NCI-H2196 treated with DMSO at 0.1 percent for 48 hours (cell line): Measurements from ENCODE around the gene PDE4D.

Source experiments
- DNase-seq: peaks from one replicate; lab custom pipeline; 2025; ENCODE audit not compliant: unreplicated experiment; lab: John Stamatoyannopoulos, UW

The PDE4D gene

DNA sequence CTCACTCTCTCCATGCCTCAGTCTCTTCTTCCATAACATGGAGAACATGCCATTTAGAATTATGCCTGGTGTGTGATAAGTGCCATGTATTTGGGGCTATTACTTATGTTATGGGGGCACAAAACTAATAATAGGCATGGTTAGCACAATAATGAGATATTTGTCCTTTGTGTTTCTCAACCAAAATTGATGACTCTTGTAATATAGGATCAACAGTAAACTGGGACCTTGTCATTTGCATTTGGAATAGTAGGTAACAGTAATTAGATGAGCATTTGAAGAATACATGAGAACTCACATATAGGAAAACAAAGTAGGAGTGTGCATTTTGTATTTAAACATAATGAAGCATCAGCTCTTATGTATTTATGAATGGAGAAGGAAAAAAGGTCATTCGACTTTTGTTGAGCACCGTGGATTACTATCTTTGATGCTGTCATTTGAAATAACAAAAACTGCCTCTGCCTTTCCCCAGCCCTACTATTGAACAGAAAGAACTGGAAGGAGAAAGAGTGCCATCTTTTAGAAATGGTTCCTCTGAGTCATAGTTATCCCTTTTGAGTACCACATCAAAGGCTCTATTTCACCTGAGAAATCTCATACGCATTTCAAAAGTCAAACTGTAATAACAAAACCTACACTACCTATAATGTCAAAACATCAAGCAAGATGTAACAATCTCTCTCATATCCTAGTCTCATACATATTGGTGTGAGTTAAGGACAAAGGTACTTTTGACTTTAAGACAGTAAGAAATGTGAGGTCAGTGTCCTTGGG is 655.2 kb downstream of the PDE4D start:
- DNase-seq, result no peak

DNA sequence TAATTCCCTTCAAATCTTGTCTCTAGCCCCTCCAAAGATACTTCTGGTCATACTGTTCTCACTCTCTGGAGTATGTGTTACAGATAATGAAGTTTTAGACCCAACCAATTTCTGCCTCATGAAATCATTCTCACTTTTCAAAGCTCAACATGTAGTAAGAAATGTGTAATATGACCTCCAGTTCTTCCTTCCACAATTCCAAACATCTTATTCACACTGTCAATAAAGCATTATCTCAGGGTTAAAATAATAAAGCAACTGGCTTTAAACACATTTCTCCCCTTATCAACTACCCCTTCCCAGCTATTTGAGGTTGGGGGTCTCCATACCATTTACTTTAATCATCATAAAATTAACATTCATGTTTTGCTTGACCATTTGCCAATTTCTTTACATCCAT is 656.5 kb downstream of the PDE4D start:
- no peak for DNase-seq

DNA sequence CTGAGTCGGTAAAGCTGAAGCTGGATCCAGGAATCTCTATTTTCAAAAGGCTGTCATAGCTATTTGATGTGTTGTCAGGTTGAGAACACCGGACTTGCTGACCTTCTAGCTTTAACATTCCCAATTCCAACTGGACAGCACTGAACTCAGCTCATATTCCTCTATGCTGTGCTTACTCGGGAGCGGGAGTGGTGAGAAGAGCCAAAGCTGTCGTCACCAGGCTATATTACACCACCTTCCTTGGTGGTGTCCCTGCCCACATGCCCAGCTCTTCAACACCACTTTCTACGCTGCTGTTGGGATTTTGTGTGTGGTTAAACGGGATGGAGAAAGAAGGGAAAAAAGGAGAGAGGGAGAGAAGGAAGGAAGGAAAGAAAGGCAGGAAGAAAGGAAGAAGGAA is 657.1 kb downstream of the PDE4D start:
- no peak for DNase-seq

DNA sequence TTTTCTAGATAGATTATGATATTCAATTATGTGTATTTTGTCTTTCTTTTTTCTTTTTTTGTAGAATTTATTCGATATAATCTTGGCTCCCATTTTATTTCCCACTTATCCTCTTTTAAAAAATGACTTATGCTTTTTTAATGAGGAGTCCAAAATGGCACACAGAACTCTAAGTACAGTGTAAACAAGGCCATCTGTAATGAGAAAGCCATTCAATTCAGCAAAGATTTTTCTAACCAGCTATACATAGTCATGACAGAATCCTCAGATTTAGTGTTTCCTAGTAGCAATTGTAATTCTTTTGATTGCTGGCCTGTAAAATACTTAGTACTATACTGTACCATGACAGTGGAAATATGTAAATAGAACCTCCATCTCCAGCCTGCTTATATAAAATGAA is 659.3 kb downstream of the PDE4D start:
- no peak for DNase-seq

DNA sequence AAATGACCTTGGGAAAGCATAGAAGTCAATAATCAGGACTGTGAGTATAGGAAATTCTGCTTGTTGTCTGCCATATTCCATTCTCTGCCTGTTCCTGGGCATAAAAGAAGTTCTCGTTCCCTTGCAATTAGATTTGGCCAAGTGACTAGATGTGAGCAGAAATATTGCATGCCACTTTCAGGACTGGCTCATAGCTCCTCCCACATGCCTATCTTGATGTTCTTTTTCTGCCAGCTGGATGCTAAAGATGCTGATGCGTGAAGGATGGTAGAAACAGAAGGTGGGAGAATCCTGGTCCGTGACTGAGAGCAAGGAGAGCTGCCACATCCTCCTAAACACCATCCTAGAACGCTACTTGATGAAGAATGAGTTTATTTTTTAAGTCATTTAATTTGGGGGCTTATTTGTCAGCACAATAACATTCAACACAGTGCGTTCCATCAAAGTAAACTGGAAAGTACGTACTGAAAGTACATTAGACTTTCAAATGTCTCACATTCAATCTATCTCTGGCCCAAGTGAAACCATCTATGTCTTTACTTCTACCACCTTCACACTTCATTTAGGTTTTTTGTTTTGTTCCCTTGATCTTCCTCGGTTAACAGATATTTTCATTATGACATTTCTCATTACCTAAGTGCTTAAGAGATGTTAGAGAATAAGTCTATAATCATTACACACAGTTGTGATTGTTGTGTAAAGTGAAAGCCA is 662.1 kb downstream of the PDE4D start:
- no peak for DNase-seq

DNA sequence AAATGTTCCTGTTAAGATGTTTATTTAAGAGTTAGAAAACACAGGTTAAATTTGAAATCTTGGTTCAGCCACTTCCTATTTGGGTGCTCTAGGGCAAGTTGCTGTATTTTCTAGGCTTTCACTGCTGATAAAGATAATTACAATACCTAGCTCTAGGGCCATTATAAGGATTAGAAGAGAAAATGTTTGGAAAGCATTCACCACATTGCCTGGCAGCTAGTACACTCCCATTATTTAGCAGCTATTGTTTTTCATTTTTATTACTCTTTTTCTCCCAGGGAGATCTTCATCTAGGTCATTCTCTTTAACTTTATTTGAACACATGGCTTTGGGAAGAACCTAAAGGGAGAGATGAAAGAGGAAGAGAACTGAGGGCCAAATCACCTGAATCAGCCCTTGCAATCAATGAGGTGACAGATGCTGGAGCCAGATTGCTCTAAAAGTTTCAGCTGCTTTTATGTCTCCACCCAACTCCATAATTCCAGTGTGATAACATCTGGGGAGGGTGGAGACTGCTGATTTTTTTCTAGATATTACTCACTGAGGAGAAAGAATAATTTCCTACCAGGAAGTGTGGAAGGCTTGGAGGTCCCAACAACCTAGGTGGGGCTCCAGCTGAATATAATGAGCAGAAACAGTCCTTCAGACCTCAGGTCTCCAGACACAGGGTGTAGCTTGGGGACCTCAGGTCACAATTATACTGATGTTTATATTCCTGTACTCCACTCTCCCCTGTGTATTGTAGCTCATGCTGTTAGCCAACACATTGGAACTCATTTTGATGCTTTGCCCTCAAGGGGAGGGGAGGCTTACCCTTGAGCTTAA is 670.6 kb downstream of the PDE4D start:
- DNase-seq, result no peak

DNA sequence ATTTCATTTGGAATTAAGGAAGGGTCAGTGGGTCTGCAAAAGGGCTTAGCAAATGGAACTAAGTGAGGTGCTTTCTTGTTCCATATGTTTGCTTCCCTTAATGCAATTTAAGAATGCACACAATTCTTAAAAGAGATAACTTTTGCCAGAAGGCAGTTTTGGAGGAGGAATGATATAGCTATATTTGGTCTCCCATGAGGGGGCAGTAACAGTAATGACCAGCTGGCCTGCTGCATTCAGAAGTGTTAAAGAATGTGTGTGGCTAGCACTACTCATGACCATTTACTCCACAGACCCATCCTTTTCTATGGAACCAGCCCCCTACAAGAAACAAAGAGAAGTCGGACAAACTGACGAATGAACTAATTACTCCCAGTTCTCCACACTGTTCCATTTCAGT is 671.8 kb downstream of the PDE4D start:
- DNase-seq, result no peak

DNA sequence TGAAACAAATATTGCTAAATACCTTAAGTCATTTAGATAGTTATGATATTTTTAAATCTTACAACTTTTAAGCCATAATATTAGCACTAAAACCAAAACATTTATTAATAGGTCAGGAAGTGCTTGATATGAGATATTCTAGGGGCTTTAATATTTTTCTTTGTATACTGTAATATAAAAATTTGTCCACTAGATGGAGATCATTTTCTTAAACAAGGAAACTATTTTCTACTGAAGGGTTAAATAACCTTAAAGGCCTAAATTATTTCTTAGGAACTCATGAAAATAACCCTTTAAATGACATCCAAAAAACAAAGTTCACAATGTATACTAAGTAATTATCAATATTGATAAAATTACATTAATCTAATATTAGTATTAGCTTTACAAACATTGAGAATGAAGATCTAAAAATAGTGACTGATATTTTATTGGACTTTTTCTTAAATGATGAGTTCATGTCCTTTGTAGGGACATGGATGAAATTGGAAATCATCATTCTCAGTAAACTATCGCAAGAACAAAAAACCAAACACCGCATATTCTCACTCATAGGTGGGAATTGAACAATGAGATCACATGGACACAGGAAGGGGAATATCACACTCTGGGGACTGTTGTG is 675.0 kb downstream of the PDE4D start:
- no peak for DNase-seq

DNA sequence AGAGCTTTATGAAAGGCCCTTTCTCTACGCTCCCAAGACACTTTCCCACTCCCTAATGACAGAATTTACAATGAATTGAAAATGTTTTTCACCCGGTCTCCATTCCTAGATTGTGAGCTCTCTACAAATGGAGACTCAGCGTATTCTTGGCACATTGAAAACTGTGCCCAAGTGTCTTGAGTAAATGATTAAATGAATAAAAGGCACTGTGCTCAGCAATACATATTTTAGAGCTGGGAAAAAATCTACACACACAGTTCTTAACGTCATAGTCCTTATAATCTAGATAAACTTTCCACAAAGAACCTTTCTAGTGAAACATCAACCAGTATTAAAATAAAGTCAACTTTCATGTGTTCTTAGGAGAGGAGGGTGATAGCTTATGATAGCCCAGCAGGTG is 676.7 kb downstream of the PDE4D start:
- no peak for DNase-seq

DNA sequence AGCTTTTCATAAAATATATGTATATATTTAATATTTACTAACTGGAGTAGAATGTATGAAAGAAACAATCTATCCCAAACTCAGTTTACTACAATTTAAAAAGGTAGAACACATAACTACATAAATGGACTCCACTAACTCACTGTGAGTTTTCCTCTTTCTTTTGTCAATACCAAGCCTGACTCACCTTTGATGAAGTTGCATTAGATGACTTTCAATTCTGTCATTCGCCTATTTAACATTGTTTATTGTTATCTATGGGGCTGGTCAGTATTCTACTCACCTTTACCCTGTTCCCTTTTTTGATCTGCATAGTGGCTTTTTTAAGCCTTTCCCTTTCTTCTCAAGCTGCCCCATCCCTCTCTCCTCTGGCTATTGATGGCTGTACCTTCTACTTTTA is 680.9 kb downstream of the PDE4D start:
- DNase-seq, result no peak

DNA sequence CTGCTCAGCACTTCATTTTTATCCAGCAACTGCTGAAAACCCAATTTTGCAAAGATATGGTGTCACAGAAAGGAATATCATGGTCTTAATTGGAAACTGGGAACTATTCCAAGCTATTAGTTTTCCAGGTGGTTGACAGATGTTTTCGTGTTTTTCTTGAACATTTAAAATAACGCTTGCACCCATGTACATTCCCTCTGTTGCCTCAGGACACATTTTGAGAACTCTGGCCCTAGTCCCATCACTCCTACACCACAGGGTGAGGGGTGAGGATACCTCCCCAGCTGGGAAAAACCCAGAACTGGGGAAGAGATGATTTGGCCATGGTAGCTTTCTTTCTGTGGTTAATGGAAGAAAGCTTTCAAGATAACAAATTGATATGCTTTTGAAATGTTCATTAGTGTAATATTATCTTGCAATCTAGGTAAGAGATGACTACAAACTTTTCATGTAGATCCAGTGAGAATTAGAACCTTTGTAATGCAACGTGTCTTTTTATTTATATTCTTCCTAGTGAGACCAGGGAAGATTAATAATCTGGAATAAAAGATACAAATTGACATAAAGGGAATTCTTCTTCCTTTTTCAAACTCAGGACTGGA is 683.7 kb downstream of the PDE4D start:
- no peak for DNase-seq

DNA sequence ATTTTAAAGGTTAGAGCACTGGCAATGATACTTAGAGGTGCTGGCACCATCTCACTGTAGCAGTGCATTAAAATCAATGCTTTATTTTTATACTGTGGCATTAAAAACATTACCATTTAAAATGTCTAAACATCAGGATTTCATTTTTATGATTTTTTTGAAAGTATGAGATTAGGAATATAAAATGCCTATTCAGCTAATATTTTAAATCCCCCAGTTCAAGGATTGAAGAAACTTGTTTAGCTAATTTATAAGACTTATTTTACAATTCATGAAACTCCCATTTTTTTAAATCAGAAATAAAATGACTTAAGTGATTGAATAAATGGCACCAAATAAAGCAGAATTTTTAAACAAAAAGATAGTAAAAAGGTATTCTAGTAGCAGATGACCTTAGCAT is 685.1 kb downstream of the PDE4D start:
- DNase-seq, result no peak

DNA sequence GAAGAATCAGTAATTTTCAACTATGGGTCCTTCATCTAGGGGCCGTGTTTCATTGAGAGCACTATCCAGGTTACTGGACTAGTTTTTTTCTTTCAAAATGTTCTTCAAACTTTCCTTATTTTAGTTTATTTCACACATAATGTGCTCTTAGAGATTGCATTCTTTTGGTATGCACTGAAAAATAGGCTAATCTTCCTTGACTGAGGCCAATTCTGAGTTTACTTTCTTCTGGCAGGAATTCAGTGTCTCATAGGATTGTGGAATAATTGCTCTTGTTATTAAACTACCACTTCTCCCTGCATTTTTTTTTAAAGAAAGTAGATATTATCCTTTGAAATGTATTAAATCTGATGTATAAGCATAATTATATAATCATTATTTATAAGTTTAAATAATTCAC is 686.1 kb downstream of the PDE4D start:
- DNase-seq, result no peak

DNA sequence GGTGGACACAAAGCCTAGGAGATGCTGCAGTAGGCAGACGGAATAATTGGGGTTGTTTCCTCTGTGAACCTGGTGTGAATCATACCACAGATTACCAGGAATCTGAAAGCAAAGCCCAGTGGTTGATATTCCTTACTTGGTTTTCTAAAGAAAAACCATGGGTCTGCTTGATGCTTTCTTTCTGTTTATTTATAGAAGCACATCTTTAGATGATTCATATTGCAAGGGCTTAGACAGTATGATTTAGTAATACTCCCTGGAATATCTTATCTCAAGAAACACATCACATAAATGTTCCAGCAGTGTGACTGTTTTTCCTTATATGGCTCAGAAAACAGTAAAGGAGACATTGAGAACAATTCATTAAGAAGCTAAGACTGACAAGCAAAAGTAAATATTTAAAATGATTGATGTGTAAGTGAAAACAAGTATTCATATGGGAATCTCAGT is 687.4 kb downstream of the PDE4D start:
- DNase-seq, result no peak

DNA sequence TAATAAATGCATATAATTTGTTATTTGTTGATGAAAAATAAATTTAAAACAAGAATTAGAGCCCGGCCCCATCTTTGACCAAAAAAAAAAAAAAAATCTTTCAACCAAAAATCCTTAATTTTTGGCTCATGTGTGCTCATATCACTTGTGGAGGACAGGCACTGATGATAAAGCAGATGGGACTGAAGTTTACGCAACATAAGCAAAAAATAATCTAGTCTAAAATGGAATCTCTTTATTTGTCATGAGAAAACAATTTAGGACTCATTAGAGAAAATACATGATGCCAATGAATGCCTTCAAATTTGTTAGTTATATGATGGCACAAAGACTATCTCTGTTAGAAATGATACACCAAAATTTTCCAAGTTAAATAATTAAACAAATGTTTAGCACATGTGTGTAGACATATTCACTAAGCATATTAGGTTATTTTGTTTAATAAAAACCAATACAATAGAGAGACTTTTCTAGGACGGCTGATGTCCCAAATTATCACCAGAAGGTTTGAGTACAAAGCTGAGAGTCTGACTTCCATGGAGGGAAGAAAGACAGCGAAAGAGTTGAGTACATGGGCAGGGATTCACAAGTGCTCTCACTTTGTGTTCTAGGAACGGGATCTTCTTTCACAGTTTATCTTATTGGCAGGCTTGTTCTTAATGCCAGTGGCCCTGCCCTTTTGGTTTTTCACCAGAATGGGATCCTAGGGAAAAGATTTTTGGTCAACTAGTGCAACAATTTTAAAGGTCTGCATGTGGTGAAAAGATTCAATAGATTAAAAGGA is 689.2 kb downstream of the PDE4D start:
- no peak for DNase-seq

DNA sequence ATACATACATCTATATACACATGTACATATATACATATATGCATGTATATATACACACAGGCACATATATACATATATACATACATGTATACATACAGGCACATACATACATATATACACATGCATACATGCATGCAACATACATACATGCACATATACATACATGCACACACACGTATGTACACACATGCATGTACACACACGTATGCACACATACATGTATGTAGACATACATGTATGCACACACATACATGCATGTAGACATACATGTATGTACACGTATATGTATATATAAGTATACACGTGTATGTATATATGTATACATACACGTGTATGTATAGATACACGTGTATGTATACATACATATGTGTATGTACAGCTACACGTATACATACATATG is 693.7 kb downstream of the PDE4D start:
- DNase-seq, result no peak

DNA sequence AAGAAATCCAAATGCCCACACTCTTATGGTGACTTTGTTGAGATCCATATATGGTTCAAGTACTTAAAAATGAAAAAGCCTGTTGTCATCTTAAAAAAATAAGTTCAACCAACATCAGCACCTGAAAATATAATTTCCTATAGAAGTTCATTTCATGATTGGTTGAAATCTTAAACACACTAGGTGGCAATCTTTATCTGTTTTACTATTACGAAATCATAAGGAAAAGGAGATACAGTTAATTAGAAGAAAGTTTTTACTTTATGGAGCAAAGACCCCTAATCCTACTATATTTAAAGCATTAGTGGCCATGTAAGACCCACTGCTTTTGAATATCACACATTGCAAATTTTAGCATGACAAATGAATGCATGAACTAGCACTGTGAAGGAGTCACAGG is 694.7 kb downstream of the PDE4D start:
- DNase-seq, result no peak

DNA sequence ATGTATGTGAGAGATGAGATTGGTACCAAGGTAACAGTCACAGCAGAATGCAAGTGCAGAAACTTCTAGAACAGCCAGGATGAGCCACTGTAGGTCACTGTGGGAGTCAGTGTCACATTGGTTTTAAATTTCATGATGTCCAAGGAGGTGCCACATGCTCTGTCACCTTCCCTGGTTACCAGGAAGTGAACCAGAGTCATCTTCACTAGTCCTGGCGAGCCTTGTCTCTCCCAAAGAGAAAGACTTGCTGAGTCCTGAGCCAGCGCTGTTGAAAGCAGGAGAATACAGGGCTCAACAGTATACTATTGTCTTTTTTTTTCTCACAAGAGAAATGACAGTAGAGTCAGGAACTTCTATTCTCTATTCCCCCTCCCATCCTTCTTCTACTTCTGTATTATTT is 695.2 kb downstream of the PDE4D start:
- DNase-seq, result no peak

DNA sequence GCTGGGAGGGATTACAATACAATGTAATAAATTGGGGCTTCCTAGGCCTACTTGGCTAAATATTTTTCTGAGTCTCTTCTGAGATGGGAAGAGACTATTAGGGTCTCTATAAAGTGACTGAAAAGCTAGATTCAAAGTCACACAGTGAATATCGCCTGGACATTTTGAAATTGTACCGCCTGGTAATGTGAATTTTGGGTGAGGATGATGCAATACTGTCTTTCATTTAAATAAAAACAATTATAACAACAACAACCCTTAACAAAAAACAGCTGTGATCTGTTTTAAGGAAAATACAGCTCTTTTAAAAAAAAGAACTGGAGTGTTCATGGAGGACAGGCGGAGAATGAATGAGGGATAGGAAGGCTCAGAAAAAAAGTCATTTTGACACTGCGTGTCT is 695.6 kb downstream of the PDE4D start:
- DNase-seq, result no peak

DNA sequence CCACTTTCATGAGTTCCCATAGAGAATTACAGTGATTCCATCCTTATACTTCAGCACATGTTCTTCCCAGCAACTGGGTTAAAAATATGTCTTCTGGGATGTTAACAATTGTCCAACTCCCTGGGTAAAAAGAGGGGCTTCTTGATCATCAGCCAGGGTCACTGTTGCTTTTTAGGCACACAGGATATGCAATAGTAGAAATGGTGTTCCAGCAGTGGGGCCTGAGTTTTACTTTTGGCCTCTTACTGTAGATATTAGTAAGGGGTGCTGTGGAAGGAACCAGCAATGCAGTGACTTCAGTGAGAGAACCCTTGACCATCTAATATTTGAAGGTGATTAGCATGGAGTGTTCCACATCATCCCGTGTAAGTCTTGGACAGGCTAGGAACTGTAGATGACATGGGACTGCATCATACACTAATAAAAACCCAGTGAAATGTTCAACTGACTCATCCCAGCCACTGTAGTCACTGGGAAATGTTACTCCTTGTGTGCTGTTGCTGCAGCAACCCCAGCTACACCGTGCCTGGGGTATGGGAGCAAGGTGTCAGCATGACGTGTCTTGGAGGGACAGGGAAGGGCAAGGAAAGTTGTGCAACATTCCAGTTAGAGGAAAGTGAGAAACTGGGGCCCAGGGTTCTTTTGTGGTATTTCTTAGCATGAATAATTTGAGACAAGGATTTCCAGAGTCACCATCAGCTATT is 699.8 kb downstream of the PDE4D start:
- DNase-seq, result no peak
